GM12872 (cell line): ENCODE data around the gene C22orf39.

ENCODE experiments used
- CTCF ChIP-seq: IDR thresholded peaks from 3 replicates; pipeline ENCODE4 v1.5.1; 2011; ENCODE audit warnings: low read depth, mild to moderate bottlenecking, low read length, moderate library complexity; ENCODE audit not compliant: insufficient read depth

C22orf39 gene

GRCh38 chr22:19490628-19491230 is 43.2 kb upstream of the C22orf39 start:
- no peak for TF ChIP-seq CTCF

GRCh38 chr22:19488884-19489843 is 41.7 kb upstream of the C22orf39 start:
- no peak for TF ChIP-seq CTCF

- TF ChIP-seq CTCF = no peak
These were observed 40.8 kb upstream of the C22orf39 start for GRCh38 chr22:19488285-19488684.

- TF ChIP-seq CTCF = no peak
These were observed 36.2 kb upstream of the C22orf39 start for GRCh38 chr22:19483481-19484244.

GRCh38 chr22:19482297-19482696 is 34.8 kb upstream of the C22orf39 start:
- no peak for TF ChIP-seq CTCF

GRCh38 chr22:19480789-19481188 is 33.3 kb upstream of the C22orf39 start:
- TF ChIP-seq CTCF = no peak

GRCh38 chr22:19480173-19480568 is 32.7 kb upstream of the C22orf39 start:
- TF ChIP-seq CTCF = no peak
